A549 (cell line): Measurements from ENCODE around the gene PCGF3. TPM values are rescaled to one million over a fixed set of nuclear protein-coding genes. Genes with fewer than 3 reads are reported as not detected.

Source experiments
- ATAC-seq, 2 experiments: fragments of 200-7000 bp in 1 of 2; fragments of >200 bp in 1 of 2; cut with Nextera tagmentation in 1 of 2; cut with Tn5 transposase in 1 of 2; 3 replicates each; pipeline versions ENCODE4 v1.8.0 to v1.9.1; 2018 to 2020; ENCODE audit warnings: mild to moderate bottlenecking in 1 of 2, moderate library complexity in 1 of 2
- CTCF ChIA-PET: fragments of 300-600 bp; sonication (Branson Sonifier 250); formaldehyde crosslinking; extraction: SDS; loops from one replicate; lab custom pipeline; 2021; ENCODE audit warnings: antibody characterized with exemption, inconsistent platforms; lab: Yijun Ruan, JAX
- POLR2A ChIA-PET: fragments of 350-600 bp; formaldehyde crosslinking; extraction: SDS; loops from one replicate; lab custom pipeline; 2021; ENCODE audit warnings: antibody characterized with exemption, inconsistent platforms; lab: Yijun Ruan, JAX
- DNase-seq, 2 experiments: peaks; one replicate each; pipeline versions ENCODE4 v3.0.0 to v3.0.0-alpha.2; 2011 to 2016; ENCODE audit warnings: low read depth in 1 of 2, low spot score in 1 of 2
- FAIRE-seq: peaks from 2 replicates; lab custom pipeline; 2011; peaks lifted over from hg19 to GRCh38; lab: Jason Lieb, UNC
- H3K27ac ChIP-seq, 2 experiments: fragments of >200 bp; sonication (Bioruptor Twin); formaldehyde crosslinking; 3 replicates each; pipeline ENCODE4 v1.5.1; 2016 to 2017
- H3K4me1 ChIP-seq: fragments of >200 bp; sonication (Bioruptor Twin); formaldehyde crosslinking; 3 replicates; pipeline ENCODE4 v1.6.1; 2016
- H3K4me2 ChIP-seq: fragments of >200 bp; sonication (Bioruptor Twin); formaldehyde crosslinking; 3 replicates; pipeline ENCODE4 v1.6.1; 2016
- H3K4me3 ChIP-seq: fragments of >200 bp; sonication (Bioruptor Twin); formaldehyde crosslinking; 3 replicates; pipeline ENCODE4 v1.5.1; 2016
- H3K9me3 ChIP-seq: fragments of >200 bp; sonication (Bioruptor Twin); formaldehyde crosslinking; 3 replicates; pipeline ENCODE4 v1.6.1; 2016
- CEBPB ChIP-seq, 2 experiments: fragments of >200 bp in 1 of 2; sonication (Bioruptor Twin) in 1 of 2; formaldehyde crosslinking in 1 of 2; IDR thresholded peaks; 2 replicates each; pipeline ENCODE4 v1.6.1; 2012 to 2016
- CHD2 ChIP-seq: fragments of 150-350 bp; IDR thresholded peaks from 2 replicates; pipeline ENCODE4 v1.6.1; 2014; ENCODE audit warnings: low read length; ENCODE audit not compliant: partially characterized antibody
- ESRRA ChIP-seq: fragments of 150-350 bp; IDR thresholded peaks from 2 replicates; pipeline ENCODE4 v1.6.1; 2014; ENCODE audit warnings: mild to moderate bottlenecking, low read length, borderline replicate concordance
- FOSB ChIP-seq: fragments of 250-450 bp; sonication (Bioruptor Pico); IDR thresholded peaks from 2 replicates; pipeline ENCODE4 v1.5.0; 2020; ENCODE audit warnings: mild to moderate bottlenecking, moderate library complexity
- FOSL2 ChIP-seq, 2 experiments: fragments of 450-650 bp in 1 of 2; fragments of >200 bp in 1 of 2; sonication (Bioruptor Twin) in 1 of 2; formaldehyde crosslinking; IDR thresholded peaks; 2 replicates each; pipeline versions ENCODE4 v1.5.0 to v1.6.1; 2016 to 2020; ENCODE audit warnings: mild to moderate bottlenecking in 1 of 2, moderate library complexity in 1 of 2
- FOXS1 ChIP-seq: fragments of 250-450 bp; sonication (Bioruptor Pico); IDR thresholded peaks from 2 replicates; pipeline ENCODE4 v1.5.0; 2020; ENCODE audit warnings: mild to moderate bottlenecking, moderate library complexity
- GATA3 ChIP-seq: IDR thresholded peaks from 2 replicates; pipeline ENCODE4 v1.6.1; 2012; ENCODE audit warnings: borderline replicate concordance
- HOXA7 ChIP-seq: fragments of 250-450 bp; sonication (Bioruptor Pico); IDR thresholded peaks from 2 replicates; pipeline ENCODE4 v1.5.0; 2020; ENCODE audit warnings: mild to moderate bottlenecking, moderate library complexity
- HOXB13 ChIP-seq: fragments of 250-450 bp; sonication (Bioruptor Pico); IDR thresholded peaks from 2 replicates; pipeline ENCODE4 v1.5.0; 2020; ENCODE audit warnings: low read depth, mild to moderate bottlenecking, moderate library complexity
- MAZ ChIP-seq: fragments of 150-350 bp; IDR thresholded peaks from 2 replicates; pipeline ENCODE4 v1.6.1; 2014; ENCODE audit warnings: antibody characterized with exemption, low read depth, low read length, borderline replicate concordance
- MYC ChIP-seq: IDR thresholded peaks from 2 replicates; pipeline ENCODE4 v1.6.1; 2012; ENCODE audit warnings: mild to moderate bottlenecking, inconsistent platforms, low read length, improper control_type of control experiment, borderline replicate concordance
- NPAS2 ChIP-seq: fragments of 250-450 bp; sonication (Bioruptor Pico); IDR thresholded peaks from 2 replicates; pipeline ENCODE4 v1.8.0; 2022; ENCODE audit warnings: mild to moderate bottlenecking, moderate library complexity, borderline replicate concordance
- NR3C1 ChIP-seq: fragments of >200 bp; sonication (Bioruptor Twin); formaldehyde crosslinking; IDR thresholded peaks from 3 replicates; pipeline ENCODE4 v1.6.1; 2017
- PHF8 ChIP-seq: fragments of 200-600 bp; sonication (generic); IDR thresholded peaks from 2 replicates; pipeline ENCODE4 v1.6.1; 2016; ENCODE audit warnings: low read depth, mild to moderate bottlenecking, antibody characterized with exemption, moderate library complexity, borderline replicate concordance
- POLR2A ChIP-seq: IDR thresholded peaks from 2 replicates; pipeline ENCODE4 v1.6.1; 2012; ENCODE audit warnings: mild to moderate bottlenecking, low read length
- RFX5 ChIP-seq: fragments of 450-650 bp; IDR thresholded peaks from 2 replicates; pipeline ENCODE4 v1.7.1; 2014; ENCODE audit warnings: antibody characterized with exemption, mild to moderate bottlenecking, moderate library complexity
- RNF2 ChIP-seq: fragments of 200-600 bp; sonication (generic); IDR thresholded peaks from 2 replicates; pipeline ENCODE4 v1.6.1; 2016; ENCODE audit warnings: low read depth, mild to moderate bottlenecking, antibody characterized with exemption, moderate library complexity, borderline replicate concordance
- SREBF2 ChIP-seq: fragments of 450-650 bp; IDR thresholded peaks from 2 replicates; pipeline ENCODE4 v1.6.1; 2014; ENCODE audit warnings: mild to moderate bottlenecking, moderate library complexity
- TFCP2L1 ChIP-seq: fragments of 250-450 bp; sonication (Bioruptor Pico); IDR thresholded peaks from 2 replicates; pipeline ENCODE4 v1.5.0; 2021; ENCODE audit warnings: mild to moderate bottlenecking
- ZFP36 ChIP-seq: fragments of 450-650 bp; IDR thresholded peaks from 2 replicates; pipeline ENCODE4 v1.6.1; 2014; ENCODE audit warnings: borderline replicate concordance; ENCODE audit not compliant: partially characterized antibody
- ZNF302 ChIP-seq: fragments of 250-450 bp; sonication (Bioruptor Pico); IDR thresholded peaks from 2 replicates; pipeline ENCODE4 v1.9.0; 2021; ENCODE audit warnings: inconsistent platforms, mild to moderate bottlenecking, moderate library complexity
- WGBS: methylation state at CpG from one replicate; pipeline ENCODE4 v1.1.6; 2017; ENCODE audit errors: missing lambda C conversion rate; 5-methylcytosine and 5-hydroxymethylcytosine counted together
- polyA plus RNA-seq, 4 experiments: library from polyadenylated mRNA; depleted of rRNA in 3 of 4; stranded (reverse); fragments of >200 nt; fragmentation: RNase III in 1 of 4; extraction: RNeasy Plus Mini Kit Qiagen cat#74134 plus additional on column Dnase treatment in 1 of 4; gene quantifications; 2 replicates in 3 of 4; 3 replicates in 1 of 4; pipeline ENCODE4 v1.2.3, GENCODE V29; 2011 to 2017
- TF ChIP-seq, protein P1 (sequence below): fragments of >200 bp; sonication (Bioruptor Twin); formaldehyde crosslinking; IDR thresholded peaks from 3 replicates; pipeline ENCODE4 v1.6.1; 2016
- TF ChIP-seq, protein P2 (sequence below): IDR thresholded peaks from 2 replicates; pipeline ENCODE4 v1.6.1; 2012
- TF ChIP-seq, protein P3 (sequence below): fragments of >200 bp; sonication (Bioruptor Twin); formaldehyde crosslinking; IDR thresholded peaks from 3 replicates; pipeline ENCODE4 v1.5.1; 2016
- TF ChIP-seq, protein P4 (sequence below): IDR thresholded peaks from 2 replicates; pipeline ENCODE4 v1.6.1; 2012
- TF ChIP-seq, protein P5 (sequence below): fragments of 250-450 bp; sonication (Bioruptor Pico); IDR thresholded peaks from 2 replicates; pipeline ENCODE4 v1.5.0; 2020; ENCODE audit warnings: low read depth, mild to moderate bottlenecking, moderate library complexity

The PCGF3 gene
- polyA plus RNA-seq, 2 of the 4 experiments (the other 2 are of a cell fraction): 15.9 to 21.0 TPM

DNA sequence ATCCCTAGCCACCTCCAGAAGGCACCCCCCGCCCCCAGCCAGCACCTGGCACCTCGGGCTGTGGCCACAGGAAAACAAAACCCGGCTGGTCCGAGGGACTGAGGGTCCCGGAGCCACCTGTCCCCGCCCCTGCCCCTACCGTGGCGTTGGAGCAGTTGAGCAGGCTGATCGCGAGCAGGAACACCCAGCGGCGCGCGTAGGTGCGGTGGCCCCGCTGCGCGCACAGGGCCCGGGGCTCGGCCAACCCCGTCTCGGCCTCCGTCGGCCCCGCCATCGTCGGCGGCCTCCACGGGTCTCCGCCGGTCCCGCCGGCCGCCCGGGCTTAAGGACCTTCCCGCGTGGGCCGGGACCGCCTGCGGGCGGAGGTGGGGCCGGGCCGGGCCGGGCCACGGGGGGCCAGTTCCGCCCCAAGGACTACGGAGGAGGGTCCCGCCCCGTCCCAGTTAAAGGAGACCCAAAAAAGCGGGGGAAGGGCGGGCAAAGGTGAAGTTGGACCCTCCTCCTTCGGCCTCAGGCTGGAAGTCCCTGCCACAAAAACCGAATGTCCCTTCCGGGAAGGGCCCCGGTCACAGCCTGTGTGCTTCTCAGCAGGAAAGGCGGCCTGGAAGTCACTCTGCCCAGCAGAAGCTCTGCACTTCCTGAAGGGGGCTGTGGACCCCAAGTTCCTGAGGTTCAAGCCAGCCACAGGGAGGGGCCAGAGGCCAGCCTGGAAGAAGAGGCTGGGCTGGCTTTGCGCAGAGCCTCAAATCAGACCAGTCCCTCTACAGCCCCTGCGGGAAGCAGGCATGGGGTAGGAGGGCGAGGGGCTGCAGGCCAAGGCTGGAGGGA is 16.6 kb upstream of the PCGF3 start, which contains the start of gene SLC49A3:
Gene SLC49A3, minus strand, starts transcription at position 298 of the 828 bp plus-strand sequence. Its CDS starts 24 bp downstream, at position 274.
- 93% methylated on average over 15 of the region's 59 CpGs for WGBS
- TF ChIP-seq, protein P1, sequence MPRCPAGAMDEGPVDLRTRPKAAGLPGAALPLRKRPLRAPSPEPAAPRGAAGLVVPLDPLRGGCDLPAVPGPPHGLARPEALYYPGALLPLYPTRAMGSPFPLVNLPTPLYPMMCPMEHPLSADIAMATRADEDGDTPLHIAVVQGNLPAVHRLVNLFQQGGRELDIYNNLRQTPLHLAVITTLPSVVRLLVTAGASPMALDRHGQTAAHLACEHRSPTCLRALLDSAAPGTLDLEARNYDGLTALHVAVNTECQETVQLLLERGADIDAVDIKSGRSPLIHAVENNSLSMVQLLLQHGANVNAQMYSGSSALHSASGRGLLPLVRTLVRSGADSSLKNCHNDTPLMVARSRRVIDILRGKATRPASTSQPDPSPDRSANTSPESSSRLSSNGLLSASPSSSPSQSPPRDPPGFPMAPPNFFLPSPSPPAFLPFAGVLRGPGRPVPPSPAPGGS: no peak
- TF ChIP-seq TFCP2L1 (CRISPR knock-in tag) (no peak), FOXS1 (CRISPR knock-in tag) (no peak), HOXB13 (CRISPR knock-in tag) (no peak), HOXA7 (CRISPR knock-in tag) (no peak), MYC (no peak), FOSL2 (IDR thresholded peaks at IDR 0.05) (no peak), FOSL2 (CRISPR knock-in tag; IDR thresholded peaks at IDR 0.05) (no peak), ESRRA (no peak), RFX5 (no peak)
- TF ChIP-seq, all 56 proteins: peak for 0
- CTCF ChIA-PET: no interaction called here
- Histone ChIP-seq H3K4me1 (peaks cover 23% of the 10 kb centered on the region), H3K27ac (peak within 1 kb of the TSS; percentile 76 to 98), H3K4me2 (peak within 1 kb of the TSS; percentile 74), H3K4me3 (no peak within 1 kb of the TSS), H3K9me3 (no peaks in the 10 kb centered on the region)
- DNase-seq (no peak), ATAC-seq (no peak), FAIRE-seq (no peak)
- POLR2A ChIA-PET: no interaction called here

DNA sequence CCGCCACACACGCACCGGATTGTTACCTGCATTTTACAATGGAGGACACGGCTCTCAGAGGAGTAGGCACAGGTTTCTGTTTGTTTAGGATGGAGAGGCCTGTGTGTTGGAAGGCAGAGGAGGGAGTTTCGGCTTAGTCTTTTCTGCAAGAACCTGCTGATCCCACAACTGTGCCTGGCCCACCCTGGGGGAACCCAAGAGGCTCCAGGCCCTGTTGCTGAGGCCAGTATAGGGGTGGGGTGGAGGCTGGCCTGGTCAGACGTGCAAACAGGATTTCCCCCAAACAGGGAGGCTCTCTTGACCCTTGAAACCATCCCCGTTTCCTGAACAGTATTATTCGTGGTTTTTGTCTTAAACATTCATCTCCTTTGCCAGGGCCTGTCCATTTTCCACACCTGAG is 15.9 kb upstream of the PCGF3 start:
- Histone ChIP-seq H3K4me3 (no peak overlapping the region), H3K4me2 (no peak overlapping the region), H3K4me1 (peaks cover 19% of the 10 kb centered on the region), H3K9me3 (no peaks in the 10 kb centered on the region), H3K27ac (no peak overlapping the region)
- ATAC-seq (no peak), DNase-seq (no peak), FAIRE-seq (no peak)
- 92% methylated on average over 7 of the region's 8 CpGs for WGBS
- ChIA-PET POLR2A (no interaction called here), CTCF (no interaction called here)
- no peak for TF ChIP-seq HOXA7 (CRISPR knock-in tag)
- TF ChIP-seq ZNF302 (CRISPR knock-in tag): no peak
- TF ChIP-seq, all 56 proteins: peak for 0

DNA sequence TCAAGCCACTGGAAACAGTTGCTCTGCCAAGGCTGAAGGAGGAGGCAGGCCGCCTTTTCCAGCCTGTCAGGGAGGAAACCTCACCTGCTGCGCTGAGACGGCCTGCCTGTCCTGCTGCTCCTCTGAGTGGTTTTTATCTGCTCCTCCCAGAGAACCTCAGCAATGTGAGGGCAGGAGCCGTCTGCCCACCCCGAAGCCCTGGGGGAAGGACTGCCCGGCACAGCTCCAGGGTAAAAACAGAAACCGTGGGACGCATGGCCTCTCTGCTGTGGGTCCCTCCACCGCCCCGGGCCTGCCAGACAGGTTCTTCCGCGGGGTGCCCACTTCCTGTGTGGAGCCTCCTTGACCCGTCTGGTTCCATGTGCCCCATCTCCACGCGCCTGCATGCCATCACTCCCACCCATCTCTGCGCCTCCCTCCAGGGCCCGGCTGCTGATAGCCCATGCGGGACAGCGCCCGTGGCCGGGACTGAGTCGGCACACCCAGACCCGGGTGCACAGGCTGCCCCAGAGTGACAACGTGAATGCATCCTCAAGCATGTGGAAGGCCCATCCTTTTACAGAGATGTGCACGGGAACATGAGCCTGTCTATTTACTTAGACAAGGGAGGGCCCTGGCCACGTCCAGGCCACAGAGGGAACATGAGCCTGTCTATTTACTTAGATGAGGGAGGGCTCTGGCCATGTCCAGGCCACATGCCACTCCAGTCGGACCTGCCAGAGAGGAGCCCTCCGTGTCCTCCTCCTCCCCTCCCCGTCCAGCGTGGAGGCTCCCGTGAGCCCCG is 12.7 kb upstream of the PCGF3 start:
- DNase-seq (no peak), ATAC-seq (peak in 1 of 2 experiments; percentile 28; a peak in 2 of 6 replicates), FAIRE-seq (no peak)
- Histone ChIP-seq H3K9me3 (no peaks in the 10 kb centered on the region), H3K27ac (no peak overlapping the region), H3K4me3 (no peak overlapping the region), H3K4me2 (no peak overlapping the region), H3K4me1 (peaks cover 7% of the 10 kb centered on the region)
- TF ChIP-seq MAZ (no peak), PHF8 (no peak), SREBF2 (no peak), CEBPB (IDR thresholded peaks at IDR 0.05) (no peak), NPAS2 (CRISPR knock-in tag) (no peak), FOSB (CRISPR knock-in tag) (no peak), MYC (no peak), FOSL2 (IDR thresholded peaks at IDR 0.05) (no peak), FOSL2 (CRISPR knock-in tag; IDR thresholded peaks at IDR 0.05) (no peak), GATA3 (no peak), POLR2A (no peak), RFX5 (no peak), RNF2 (no peak), HOXB13 (CRISPR knock-in tag) (no peak), NR3C1 (no peak), CHD2 (no peak), ZFP36 (no peak)
- TF ChIP-seq, protein P2, sequence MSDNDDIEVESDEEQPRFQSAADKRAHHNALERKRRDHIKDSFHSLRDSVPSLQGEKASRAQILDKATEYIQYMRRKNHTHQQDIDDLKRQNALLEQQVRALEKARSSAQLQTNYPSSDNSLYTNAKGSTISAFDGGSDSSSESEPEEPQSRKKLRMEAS: no peak
- TF ChIP-seq, protein P3, sequence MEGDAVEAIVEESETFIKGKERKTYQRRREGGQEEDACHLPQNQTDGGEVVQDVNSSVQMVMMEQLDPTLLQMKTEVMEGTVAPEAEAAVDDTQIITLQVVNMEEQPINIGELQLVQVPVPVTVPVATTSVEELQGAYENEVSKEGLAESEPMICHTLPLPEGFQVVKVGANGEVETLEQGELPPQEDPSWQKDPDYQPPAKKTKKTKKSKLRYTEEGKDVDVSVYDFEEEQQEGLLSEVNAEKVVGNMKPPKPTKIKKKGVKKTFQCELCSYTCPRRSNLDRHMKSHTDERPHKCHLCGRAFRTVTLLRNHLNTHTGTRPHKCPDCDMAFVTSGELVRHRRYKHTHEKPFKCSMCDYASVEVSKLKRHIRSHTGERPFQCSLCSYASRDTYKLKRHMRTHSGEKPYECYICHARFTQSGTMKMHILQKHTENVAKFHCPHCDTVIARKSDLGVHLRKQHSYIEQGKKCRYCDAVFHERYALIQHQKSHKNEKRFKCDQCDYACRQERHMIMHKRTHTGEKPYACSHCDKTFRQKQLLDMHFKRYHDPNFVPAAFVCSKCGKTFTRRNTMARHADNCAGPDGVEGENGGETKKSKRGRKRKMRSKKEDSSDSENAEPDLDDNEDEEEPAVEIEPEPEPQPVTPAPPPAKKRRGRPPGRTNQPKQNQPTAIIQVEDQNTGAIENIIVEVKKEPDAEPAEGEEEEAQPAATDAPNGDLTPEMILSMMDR: no peak
- TF ChIP-seq, protein P4, sequence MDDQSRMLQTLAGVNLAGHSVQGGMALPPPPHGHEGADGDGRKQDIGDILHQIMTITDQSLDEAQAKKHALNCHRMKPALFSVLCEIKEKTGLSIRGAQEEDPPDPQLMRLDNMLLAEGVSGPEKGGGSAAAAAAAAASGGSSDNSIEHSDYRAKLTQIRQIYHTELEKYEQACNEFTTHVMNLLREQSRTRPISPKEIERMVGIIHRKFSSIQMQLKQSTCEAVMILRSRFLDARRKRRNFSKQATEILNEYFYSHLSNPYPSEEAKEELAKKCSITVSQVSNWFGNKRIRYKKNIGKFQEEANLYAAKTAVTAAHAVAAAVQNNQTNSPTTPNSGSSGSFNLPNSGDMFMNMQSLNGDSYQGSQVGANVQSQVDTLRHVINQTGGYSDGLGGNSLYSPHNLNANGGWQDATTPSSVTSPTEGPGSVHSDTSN: no peak
- TF ChIP-seq, protein P5, sequence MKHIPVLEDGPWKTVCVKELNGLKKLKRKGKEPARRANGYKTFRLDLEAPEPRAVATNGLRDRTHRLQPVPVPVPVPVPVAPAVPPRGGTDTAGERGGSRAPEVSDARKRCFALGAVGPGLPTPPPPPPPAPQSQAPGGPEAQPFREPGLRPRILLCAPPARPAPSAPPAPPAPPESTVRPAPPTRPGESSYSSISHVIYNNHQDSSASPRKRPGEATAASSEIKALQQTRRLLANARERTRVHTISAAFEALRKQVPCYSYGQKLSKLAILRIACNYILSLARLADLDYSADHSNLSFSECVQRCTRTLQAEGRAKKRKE (CRISPR knock-in tag): no peak
- ChIA-PET CTCF (interaction anchor here (1.5 to 1.7 kb wide), 2 partner anchors 8 to 9 kb away, joined by 5 to 8 read pairs; no protein-coding TSS in a partner anchor), POLR2A (no interaction called here)
- 88% methylated on average over 24 of the region's 32 CpGs for WGBS
